HepG2 (cell line): ENCODE data around the gene KLHL17. TPM values are rescaled to one million over a fixed set of nuclear protein-coding genes. Genes with fewer than 3 reads are reported as not detected.

Source experiments
- AHDC1 ChIP-seq: sonication (generic); formaldehyde crosslinking; IDR thresholded peaks from 2 replicates; pipeline ENCODE4 v1.5.1; 2020; ENCODE audit warnings: mild to moderate bottlenecking, missing genetic modification reagents, borderline replicate concordance
- GMEB1 ChIP-seq: sonication (generic); formaldehyde crosslinking; IDR thresholded peaks from 2 replicates; pipeline ENCODE4 v1.5.1; 2020; ENCODE audit warnings: missing genetic modification reagents, mild to moderate bottlenecking, borderline replicate concordance
- HMGXB3 ChIP-seq: sonication (generic); formaldehyde crosslinking; IDR thresholded peaks from 2 replicates; pipeline ENCODE4 v1.4.0; 2020; ENCODE audit warnings: missing genetic modification reagents, borderline replicate concordance
- IKZF1 ChIP-seq: fragments of 450-650 bp; IDR thresholded peaks from 2 replicates; pipeline ENCODE4 v1.7.1; 2016
- PRMT3 ChIP-seq: sonication (generic); formaldehyde crosslinking; IDR thresholded peaks from 2 replicates; pipeline ENCODE4 v1.8.1; 2022; ENCODE audit warnings: low read depth, mild to moderate bottlenecking, moderate library complexity, missing genetic modification reagents, borderline replicate concordance
- ZNF451 ChIP-seq: sonication (generic); formaldehyde crosslinking; IDR thresholded peaks from 2 replicates; pipeline ENCODE4 v1.5.0; 2020; ENCODE audit warnings: mild to moderate bottlenecking, missing genetic modification reagents
- ZNF574 ChIP-seq: sonication (generic); formaldehyde crosslinking; IDR thresholded peaks from 2 replicates; pipeline ENCODE4 v1.4.0; 2020; ENCODE audit warnings: missing genetic modification reagents
- ZNF639 ChIP-seq: conservative IDR thresholded peaks from 2 replicates; pipeline ENCODE4 v1.6.1; 2018; ENCODE audit warnings: missing genetic modification reagents
- ZNF772 ChIP-seq: sonication (generic); formaldehyde crosslinking; IDR thresholded peaks from 2 replicates; pipeline ENCODE4 v1.5.0; 2020; ENCODE audit warnings: mild to moderate bottlenecking, missing genetic modification reagents
- polyA plus RNA-seq, 8 experiments: library from polyadenylated mRNA; depleted of rRNA in 3 of 8; stranded (reverse) in 7 of 8; unstranded in 1 of 8; fragments of >200 nt; fragmentation: Illumina TruSeq in 4 of 8; extraction: Trizol in 4 of 8; gene quantifications; 2 replicates each; pipeline versions ENCODE4 v1.2.1 to v1.2.3, GENCODE V29; 2011 to 2016; ENCODE audit warnings: low read depth in 4 of 8, missing spikeins in 1 of 8, mixed read lengths in 1 of 8; ENCODE audit not compliant: insufficient read depth in 1 of 8
- total RNA-seq, 5 experiments: library from RNA; depleted of rRNA; stranded (reverse); fragments of >200 nt; fragmentation: Illumina TruSeq; extraction: Trizol; gene quantifications; 2 replicates each; pipeline ENCODE4 v1.2.3, GENCODE V29; 2016; ENCODE audit warnings: low read depth in 1 of 5

Gene KLHL17
- total and polyA plus RNA-seq, 2 of the 13 experiments (the other 11 are each of a cell fraction or from before 2014, with no cell fraction given), result 9.3 to 24.7 TPM

- TF ChIP-seq GMEB1 (CRISPR knock-in tag) (0 out of 2 replicates have a peak, but pooled peaks have one; percentile 37), ZNF772 (CRISPR knock-in tag) (peak; percentile 65; the same call in 1 of the 2 replicates), IKZF1 (no peak), HMGXB3 (CRISPR knock-in tag) (no peak), ZNF639 (no peak), ZNF574 (CRISPR knock-in tag) (peak; percentile 49), ZNF451 (CRISPR knock-in tag) (no peak), PRMT3 (CRISPR knock-in tag) (peak; percentile 70; the same call in 1 of the 2 replicates), AHDC1 (CRISPR knock-in tag) (no peak)
These were observed 44.7 kb downstream of the KLHL17 start (continued) for GRCh38 chr1:1004780-1005697.
